Measurements from ENCODE around the gene SLC15A4.

GRCh38 chr12:128786741-128787391 lies 36.9 kb downstream of the SLC15A4 start:
- no peak for TF ChIP-seq CTCF (IDR thresholded peaks at IDR 0.05; ENCODE audit: low read depth, low read length, missing input control)
- no peak for TF ChIP-seq YY1 (IDR thresholded peaks at IDR 0.05)
- no peak for TF ChIP-seq REST (IDR thresholded peaks at IDR 0.05)
- TF ChIP-seq TAF1 (conservative IDR thresholded peaks at IDR 0.05) = no peak
- no peak for TF ChIP-seq MAX (IDR thresholded peaks at IDR 0.05)
- TF ChIP-seq FOXA1 (IDR thresholded peaks at IDR 0.05) = no peak
- TF ChIP-seq JUND (IDR thresholded peaks at IDR 0.05) = no peak
- no peak for TF ChIP-seq GABPA (IDR thresholded peaks at IDR 0.05 in 1 of 2, conservative IDR thresholded peaks at IDR 0.05 in 1 of 2)
- no peak for TF ChIP-seq HNF4A (conservative IDR thresholded peaks at IDR 0.05)
- TF ChIP-seq RAD21 (IDR thresholded peaks at IDR 0.05) = no peak

Measured in liver (tissue), 3 donors.